Ishikawa (cell line): ENCODE measurements around the gene GGT7.

Experiments
- CEBPB ChIP-seq: IDR thresholded peaks from 2 replicates; pipeline ENCODE4 v1.6.1; 2012
- CREB1 ChIP-seq: IDR thresholded peaks from 2 replicates; pipeline ENCODE4 v1.6.1; 2012; ENCODE audit warnings: low read depth
- EGR1 ChIP-seq: IDR thresholded peaks from 2 replicates; pipeline ENCODE4 v1.6.1; 2012
- EP300 ChIP-seq: IDR thresholded peaks from 2 replicates; pipeline ENCODE4 v1.6.1; 2012; ENCODE audit warnings: borderline replicate concordance
- FOXM1 ChIP-seq: IDR thresholded peaks from 2 replicates; pipeline ENCODE4 v1.6.1; 2012; ENCODE audit warnings: low read depth, borderline replicate concordance
- NFIC ChIP-seq: IDR thresholded peaks from 2 replicates; pipeline ENCODE4 v1.6.1; 2012
- RAD21 ChIP-seq: IDR thresholded peaks from 2 replicates; pipeline ENCODE4 v1.6.1; 2012; ENCODE audit warnings: low read depth
- TAF1 ChIP-seq: IDR thresholded peaks from 2 replicates; pipeline ENCODE4 v1.6.1; 2012; ENCODE audit warnings: low read depth, mild to moderate bottlenecking
- TCF12 ChIP-seq: IDR thresholded peaks from 2 replicates; pipeline ENCODE4 v1.6.1; 2012; ENCODE audit warnings: low read depth
- TEAD4 ChIP-seq: IDR thresholded peaks from 2 replicates; pipeline ENCODE4 v1.6.1; 2012
- YY1 ChIP-seq: IDR thresholded peaks from 2 replicates; pipeline ENCODE4 v1.6.1; 2012; ENCODE audit warnings: low read depth
- ZBTB7A ChIP-seq: IDR thresholded peaks from 2 replicates; pipeline ENCODE4 v1.6.1; 2012; ENCODE audit warnings: low read depth
- TF ChIP-seq, protein P1 (sequence below): IDR thresholded peaks from 2 replicates; pipeline ENCODE4 v1.6.1; 2012
- TF ChIP-seq, protein P2 (sequence below): IDR thresholded peaks from 2 replicates; pipeline ENCODE4 v1.6.1; 2012
- TF ChIP-seq, protein P3 (sequence below): IDR thresholded peaks from 2 replicates; pipeline ENCODE4 v1.6.1; 2012; ENCODE audit warnings: low read depth, mild to moderate bottlenecking

Gene GGT7

DNA sequence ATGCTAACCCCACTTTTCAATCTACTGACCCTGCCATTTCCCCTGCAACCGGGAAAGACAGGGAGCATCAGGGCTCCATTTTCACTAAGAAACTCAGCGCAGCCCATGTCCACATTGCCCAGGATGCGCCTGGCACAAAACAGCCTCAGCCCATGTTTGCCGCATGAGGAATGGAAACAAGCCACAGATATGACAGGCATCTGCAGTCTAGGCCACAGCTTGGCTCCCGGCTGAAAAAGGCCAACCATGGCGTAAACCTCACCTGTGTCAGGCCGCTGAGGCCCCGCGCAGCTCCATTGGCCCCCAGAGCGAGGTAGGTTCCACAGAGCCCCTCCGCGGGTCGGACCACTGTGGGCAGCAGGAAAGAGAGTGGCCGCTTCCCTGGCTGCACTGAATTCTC, 21.7 kb downstream of the GGT7 start:
- TF ChIP-seq CEBPB (no peak), TAF1 (no peak), ZBTB7A (no peak), EGR1 (no peak), YY1 (no peak), EP300 (no peak), FOXM1 (no peak), TCF12 (no peak), TEAD4 (no peak), RAD21 (no peak), CREB1 (no peak)
- TF ChIP-seq, protein P1, sequence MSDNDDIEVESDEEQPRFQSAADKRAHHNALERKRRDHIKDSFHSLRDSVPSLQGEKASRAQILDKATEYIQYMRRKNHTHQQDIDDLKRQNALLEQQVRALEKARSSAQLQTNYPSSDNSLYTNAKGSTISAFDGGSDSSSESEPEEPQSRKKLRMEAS = no peak
- TF ChIP-seq, protein P2, sequence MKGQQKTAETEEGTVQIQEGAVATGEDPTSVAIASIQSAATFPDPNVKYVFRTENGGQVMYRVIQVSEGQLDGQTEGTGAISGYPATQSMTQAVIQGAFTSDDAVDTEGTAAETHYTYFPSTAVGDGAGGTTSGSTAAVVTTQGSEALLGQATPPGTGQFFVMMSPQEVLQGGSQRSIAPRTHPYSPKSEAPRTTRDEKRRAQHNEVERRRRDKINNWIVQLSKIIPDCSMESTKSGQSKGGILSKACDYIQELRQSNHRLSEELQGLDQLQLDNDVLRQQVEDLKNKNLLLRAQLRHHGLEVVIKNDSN = no peak
- TF ChIP-seq, protein P3, sequence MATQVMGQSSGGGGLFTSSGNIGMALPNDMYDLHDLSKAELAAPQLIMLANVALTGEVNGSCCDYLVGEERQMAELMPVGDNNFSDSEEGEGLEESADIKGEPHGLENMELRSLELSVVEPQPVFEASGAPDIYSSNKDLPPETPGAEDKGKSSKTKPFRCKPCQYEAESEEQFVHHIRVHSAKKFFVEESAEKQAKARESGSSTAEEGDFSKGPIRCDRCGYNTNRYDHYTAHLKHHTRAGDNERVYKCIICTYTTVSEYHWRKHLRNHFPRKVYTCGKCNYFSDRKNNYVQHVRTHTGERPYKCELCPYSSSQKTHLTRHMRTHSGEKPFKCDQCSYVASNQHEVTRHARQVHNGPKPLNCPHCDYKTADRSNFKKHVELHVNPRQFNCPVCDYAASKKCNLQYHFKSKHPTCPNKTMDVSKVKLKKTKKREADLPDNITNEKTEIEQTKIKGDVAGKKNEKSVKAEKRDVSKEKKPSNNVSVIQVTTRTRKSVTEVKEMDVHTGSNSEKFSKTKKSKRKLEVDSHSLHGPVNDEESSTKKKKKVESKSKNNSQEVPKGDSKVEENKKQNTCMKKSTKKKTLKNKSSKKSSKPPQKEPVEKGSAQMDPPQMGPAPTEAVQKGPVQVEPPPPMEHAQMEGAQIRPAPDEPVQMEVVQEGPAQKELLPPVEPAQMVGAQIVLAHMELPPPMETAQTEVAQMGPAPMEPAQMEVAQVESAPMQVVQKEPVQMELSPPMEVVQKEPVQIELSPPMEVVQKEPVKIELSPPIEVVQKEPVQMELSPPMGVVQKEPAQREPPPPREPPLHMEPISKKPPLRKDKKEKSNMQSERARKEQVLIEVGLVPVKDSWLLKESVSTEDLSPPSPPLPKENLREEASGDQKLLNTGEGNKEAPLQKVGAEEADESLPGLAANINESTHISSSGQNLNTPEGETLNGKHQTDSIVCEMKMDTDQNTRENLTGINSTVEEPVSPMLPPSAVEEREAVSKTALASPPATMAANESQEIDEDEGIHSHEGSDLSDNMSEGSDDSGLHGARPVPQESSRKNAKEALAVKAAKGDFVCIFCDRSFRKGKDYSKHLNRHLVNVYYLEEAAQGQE = no peak

DNA sequence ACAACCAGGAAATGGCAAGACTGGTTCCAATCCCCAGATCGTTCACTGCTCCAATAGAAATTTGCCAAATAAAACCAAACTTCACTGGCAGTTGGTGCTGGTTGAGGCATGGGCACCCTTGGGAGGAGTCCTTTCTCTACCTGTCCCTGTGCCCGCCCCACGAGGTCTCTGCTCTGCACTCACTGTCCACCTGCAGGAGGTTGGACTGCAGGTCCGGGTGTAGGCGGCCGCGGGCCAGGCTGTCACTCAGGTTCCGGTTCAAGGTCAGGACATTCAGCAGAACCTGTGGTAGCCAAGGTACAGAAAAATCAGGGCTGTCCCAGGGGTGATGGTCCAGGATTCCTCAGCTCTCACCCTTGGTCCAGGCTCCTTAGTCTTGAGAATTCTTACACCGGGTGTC, 22.9 kb downstream of the GGT7 start:
- TF ChIP-seq NFIC = no peak

DNA sequence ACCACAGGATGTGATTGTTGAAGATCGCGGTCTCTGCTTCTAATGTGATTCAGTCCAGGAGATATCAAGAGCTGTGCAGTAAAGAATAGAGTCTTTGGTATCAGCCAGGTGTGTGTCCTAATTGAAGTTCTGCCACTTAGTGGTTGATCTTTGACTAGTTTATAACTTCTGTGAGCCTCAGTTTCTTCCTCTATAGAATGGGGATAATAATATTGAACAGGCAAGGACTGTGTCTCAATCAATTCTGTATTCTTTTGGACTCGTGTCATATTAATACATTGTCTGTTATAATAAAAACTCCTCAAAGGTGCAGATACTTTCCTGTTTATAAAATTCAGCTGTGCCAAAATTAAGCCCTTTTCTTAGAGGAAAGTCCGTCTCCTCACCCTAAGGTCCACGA, 24.1 kb downstream of the GGT7 start:
- no peak for TF ChIP-seq NFIC
- TF ChIP-seq CREB1 = no peak
- TF ChIP-seq, protein P3 = no peak
- no peak for TF ChIP-seq TAF1
- no peak for TF ChIP-seq RAD21
- TF ChIP-seq ZBTB7A = no peak
- no peak for TF ChIP-seq YY1
- TF ChIP-seq, protein P1 = no peak

DNA sequence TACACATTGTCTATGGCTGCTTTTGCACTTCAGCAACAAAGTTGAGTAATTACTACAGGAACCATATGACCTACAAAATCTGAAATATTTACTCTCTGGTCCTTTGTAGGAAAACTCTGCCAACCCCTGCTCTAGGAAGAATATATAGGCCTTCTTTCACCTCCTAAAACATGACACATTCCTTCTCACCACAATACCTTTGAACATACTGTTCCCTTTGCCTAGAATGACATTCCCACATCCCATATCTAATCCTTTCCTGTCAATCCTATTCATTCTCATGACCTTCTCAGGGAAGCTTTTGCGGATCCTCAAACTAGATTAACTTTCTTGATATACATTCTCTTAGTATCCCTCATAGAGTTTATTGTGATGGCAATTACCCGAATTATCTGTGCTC, 29.2 kb downstream of the GGT7 start:
- no peak for TF ChIP-seq YY1
- TF ChIP-seq FOXM1 = no peak
- TF ChIP-seq, protein P3 = no peak
- TF ChIP-seq RAD21 = no peak
- no peak for TF ChIP-seq CEBPB

DNA sequence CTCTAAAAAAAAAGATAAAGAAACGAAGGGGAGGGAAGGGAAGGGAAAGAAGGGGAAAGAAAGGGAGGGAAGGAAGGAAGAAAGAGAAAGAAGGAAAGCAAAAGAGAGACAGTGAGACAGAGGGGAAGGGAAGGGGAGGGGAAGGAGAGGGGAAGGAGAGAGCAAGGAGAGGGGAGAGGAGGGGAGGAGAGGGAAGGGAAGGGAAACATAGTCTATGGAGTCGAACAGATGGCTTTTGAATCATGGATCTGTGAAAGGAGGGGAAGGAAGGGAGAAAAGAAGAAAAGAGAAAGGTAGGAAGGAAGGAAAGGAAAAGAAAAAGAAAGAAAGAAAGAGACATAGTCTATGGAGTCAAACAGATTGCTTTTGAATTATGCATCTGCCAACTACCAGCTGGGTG, 30.5 kb downstream of the GGT7 start:
- TF ChIP-seq FOXM1 = no peak
- TF ChIP-seq RAD21 = no peak
- TF ChIP-seq, protein P3 = no peak
- TF ChIP-seq CREB1 = no peak
- TF ChIP-seq TCF12 = no peak
- no peak for TF ChIP-seq TEAD4
- no peak for TF ChIP-seq CEBPB
- TF ChIP-seq, protein P2 = no peak
- no peak for TF ChIP-seq EGR1
- TF ChIP-seq NFIC = no peak
- TF ChIP-seq EP300 = no peak
- TF ChIP-seq TAF1 = no peak
